ENCODE data around the gene SLC16A5.
"Not testable (repeated sequence)": the region's sequence is repeated elsewhere in the genome, so short reads cannot be mapped to it uniquely, and the experiment has no call there.

Gene SLC16A5

GRCh38 chr17:75109407-75110233 lies 21.9 kb downstream of the SLC16A5 start, which contains the start of gene ARMC7:
Gene ARMC7 (plus strand): TSS chr17:75109969. CDS start chr17:75110289, 320 bp downstream.
- peak; percentile 88 for DNase-seq (ENCODE audit: extremely low read depth in 1 of 2, low read depth in 1 of 2)

- no peak for DNase-seq (ENCODE audit: extremely low read depth in 1 of 2, low read depth in 1 of 2)
Observed at GRCh38 chr17:75110234-75110937, 22.6 kb downstream of the SLC16A5 start.

- DNase-seq (ENCODE audit: extremely low read depth in 1 of 2, low read depth in 1 of 2): no peak
Observed at GRCh38 chr17:75111777-75112335, 24.1 kb downstream of the SLC16A5 start.

GRCh38 chr17:75113798-75114551 lies 26.2 kb downstream of the SLC16A5 start:
- peak; percentile 64 to 86 for DNase-seq (ENCODE audit: extremely low read depth in 1 of 2, low read depth in 1 of 2)

DNA sequence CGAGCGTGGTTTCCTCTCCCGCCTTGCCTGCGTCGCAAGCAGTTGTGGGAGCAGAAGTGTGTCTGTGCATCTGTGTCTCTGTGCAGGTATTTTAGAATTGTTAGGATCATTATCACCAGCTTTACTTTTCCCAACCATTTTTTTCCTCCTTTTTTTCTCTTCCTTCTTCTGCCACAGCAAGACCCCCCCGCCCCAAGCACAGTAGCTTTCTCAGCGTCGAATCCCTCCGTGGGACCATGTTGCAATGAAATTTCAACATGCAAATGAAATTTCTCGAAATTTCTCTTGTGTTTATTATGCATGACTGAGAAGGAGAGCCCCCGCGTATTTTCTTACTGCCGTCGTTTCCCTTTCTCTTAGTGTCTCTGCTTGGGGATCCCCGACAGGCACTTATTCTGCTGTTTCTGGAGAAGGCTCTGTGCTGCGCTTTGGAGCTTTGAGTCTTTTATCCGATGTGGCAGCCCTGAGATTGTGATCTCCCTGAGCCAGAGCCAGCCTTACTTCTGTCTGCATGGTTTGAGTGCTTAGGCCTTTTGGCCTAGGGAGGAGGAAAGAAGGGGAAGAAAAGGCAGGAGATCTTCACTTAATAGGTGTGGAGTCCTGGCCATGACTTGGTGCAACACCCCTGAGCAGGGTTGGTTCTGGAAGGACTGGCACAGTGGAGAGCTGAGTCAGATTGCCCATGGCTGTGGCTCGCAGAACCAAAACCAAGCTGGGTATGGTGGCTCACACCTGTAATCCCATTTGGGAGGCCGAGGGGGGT lies 27.0 kb downstream of the SLC16A5 start:
- DNase-seq (ENCODE audit: extremely low read depth in 1 of 2, low read depth in 1 of 2): no peak

GRCh38 chr17:75115555-75115954 lies 27.8 kb downstream of the SLC16A5 start:
- DNase-seq (ENCODE audit: extremely low read depth in 1 of 2, low read depth in 1 of 2): no peak

GRCh38 chr17:75116737-75117136 lies 29.0 kb downstream of the SLC16A5 start:
- no peak for DNase-seq (ENCODE audit: extremely low read depth in 1 of 2, low read depth in 1 of 2)

DNA sequence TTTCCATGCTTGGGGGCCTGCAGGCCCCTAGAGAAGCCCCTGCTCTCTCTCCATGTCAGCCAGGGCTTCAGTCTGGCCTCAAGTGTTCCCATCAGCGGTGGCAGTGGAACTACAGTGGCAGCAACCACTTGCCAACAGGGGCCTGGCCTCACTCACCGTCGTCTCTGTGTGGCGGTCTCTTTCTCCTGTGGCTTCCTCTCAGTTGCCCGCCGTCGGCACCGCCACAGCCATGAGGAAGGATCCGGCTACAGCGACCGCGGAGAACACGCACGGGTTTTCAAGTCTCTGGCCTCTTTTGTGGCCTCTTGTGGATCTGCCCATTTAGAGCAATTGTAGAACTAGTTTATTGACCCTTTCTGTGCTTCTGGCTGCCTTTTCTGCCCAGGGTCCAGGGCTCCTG lies 30.6 kb downstream of the SLC16A5 start:
- DNase-seq (ENCODE audit: extremely low read depth in 1 of 2, low read depth in 1 of 2): no peak

- peak in 1 of 2 donors; percentile 50 for DNase-seq (ENCODE audit: extremely low read depth in 1 of 2, low read depth in 1 of 2)
Observed at GRCh38 chr17:75124041-75124818, 36.5 kb downstream of the SLC16A5 start.

DNA sequence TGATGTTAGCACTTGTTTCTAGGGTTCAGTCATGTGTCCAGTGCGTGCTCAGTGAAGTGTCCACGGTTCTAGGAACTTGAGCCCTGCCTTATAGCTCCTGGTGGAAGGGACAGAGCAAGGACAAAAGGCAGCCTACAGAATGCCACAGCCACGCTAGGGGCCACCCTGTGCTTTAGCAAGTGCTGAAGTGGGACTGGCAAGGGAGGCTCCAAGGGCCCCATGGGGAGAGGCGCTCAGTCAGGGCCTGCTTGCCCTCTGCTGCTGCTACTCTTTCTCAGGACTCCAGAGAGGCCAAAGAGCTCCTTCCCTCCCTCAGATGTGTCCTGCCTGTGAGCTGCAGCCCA lies 37.0 kb downstream of the SLC16A5 start:
- no peak for DNase-seq (ENCODE audit: extremely low read depth in 1 of 2, low read depth in 1 of 2)

DNA sequence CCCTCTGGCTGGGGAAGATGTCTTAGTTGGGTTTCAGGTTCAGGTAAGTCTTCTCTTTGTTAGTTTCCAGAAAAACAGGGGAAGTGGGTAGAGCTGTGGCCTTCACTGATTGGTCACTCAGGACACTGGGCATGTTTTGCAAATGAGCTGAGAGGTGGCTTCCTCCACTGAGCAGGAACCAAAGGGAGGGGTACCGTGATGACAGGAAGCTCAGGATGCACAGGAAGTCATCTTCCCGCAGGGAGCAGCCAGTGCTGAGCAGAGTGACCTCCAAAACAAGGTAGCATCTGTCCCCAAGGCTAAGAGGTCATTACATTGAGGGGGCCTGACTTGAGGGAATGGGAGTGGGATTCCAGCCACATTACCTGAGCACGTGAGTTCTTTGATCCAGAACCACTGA lies 38.2 kb downstream of the SLC16A5 start:
- no peak for DNase-seq (ENCODE audit: extremely low read depth in 1 of 2, low read depth in 1 of 2)

- DNase-seq (ENCODE audit: extremely low read depth in 1 of 2, low read depth in 1 of 2): no peak
Observed at GRCh38 chr17:75126954-75127353, 39.2 kb downstream of the SLC16A5 start.

GRCh38 chr17:75127936-75128335 lies 40.2 kb downstream of the SLC16A5 start:
- DNase-seq (ENCODE audit: extremely low read depth in 1 of 2, low read depth in 1 of 2): not testable (repeated sequence)

DNA sequence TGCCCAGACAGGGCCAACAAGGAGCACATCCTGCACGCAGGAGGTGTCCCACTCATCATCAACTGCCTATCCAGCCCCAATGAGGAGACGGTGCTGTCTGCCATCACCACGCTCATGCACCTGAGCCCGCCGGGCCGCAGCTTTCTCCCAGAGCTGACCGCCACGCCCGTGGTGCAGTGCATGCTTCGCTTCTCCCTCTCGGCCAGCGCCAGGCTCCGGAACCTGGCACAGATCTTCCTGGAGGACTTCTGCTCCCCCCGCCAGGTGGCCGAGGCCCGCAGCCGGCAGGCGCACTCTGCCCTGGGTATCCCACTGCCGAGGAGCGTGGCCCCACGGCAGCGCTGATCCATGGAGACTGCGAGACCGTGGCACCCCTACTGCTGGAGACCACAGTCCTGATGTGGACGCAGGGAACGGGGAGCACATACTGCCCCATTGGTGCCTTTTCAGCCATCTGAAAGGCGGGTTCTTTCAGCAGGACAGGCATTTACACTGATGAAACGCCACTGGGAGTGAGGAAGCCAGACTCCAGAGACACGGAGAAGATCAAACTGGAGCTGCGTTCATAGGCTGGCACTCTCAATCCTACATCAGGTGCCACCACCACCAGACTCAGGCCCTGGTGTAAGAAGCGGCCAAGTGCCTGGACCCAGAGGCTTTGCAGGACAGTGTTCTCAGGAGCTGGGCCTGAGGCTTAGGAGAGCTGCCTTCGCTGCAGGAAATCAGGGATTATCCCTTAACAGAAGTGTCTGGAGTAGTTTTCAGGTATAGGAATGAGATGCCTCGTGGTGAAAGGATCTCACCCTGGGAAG lies 41.1 kb downstream of the SLC16A5 start:
- DNase-seq (ENCODE audit: extremely low read depth in 1 of 2, low read depth in 1 of 2): no peak

- DNase-seq (ENCODE audit: extremely low read depth in 1 of 2, low read depth in 1 of 2): no peak
Observed at GRCh38 chr17:75129576-75129975, 41.8 kb downstream of the SLC16A5 start.

GRCh38 chr17:75130059-75130631 lies 42.4 kb downstream of the SLC16A5 start:
- no peak for DNase-seq (ENCODE audit: extremely low read depth in 1 of 2, low read depth in 1 of 2)

GRCh38 chr17:75130632-75131277 lies 43.0 kb downstream of the SLC16A5 start:
- peak; percentile 20 to 37 for DNase-seq (ENCODE audit: extremely low read depth in 1 of 2, low read depth in 1 of 2)

All from stimulated activated CD8-positive, alpha-beta memory T cell treated with anti-CD3 and anti-CD28 coated beads, Interleukin-7, amount 100 ng/mL, for 48 hours (primary cell).